ENCODE results near the gene POGK. TPM values are rescaled to one million over a fixed set of nuclear protein-coding genes. Genes with fewer than 3 reads are reported as not detected.

Gene POGK
- total and polyA plus RNA-seq, 9 of the 15 experiments (the other 6 are each of a cell fraction or from before 2014, with no cell fraction given) = 6.1 to 44.5 (median 24.3) TPM

- BruUV-seq (replicated peaks) = no TSS peak
- Histone ChIP-seq H3K4me1 (replicated peaks in 1 of 2; ENCODE audit: control insufficient read depth in 2 of 2, insufficient read depth in 2 of 2, low read length in 2 of 2) (peaks cover 0 to 8% of the 10 kb centered on the region in 2 experiments; a peak in 2 of 5 replicates), H3K36me3 (ENCODE audit: control insufficient read depth, insufficient read depth, low read length) (no peaks in the 10 kb centered on the region), H3K4me3 (no peak overlapping the region), H3K9me1 (ENCODE audit: control insufficient read depth, insufficient read depth, low read length) (no peaks in the 10 kb centered on the region), H2AFZ (ENCODE audit: low read depth, low read length) (no peak overlapping the region), H3K9ac (ENCODE audit: insufficient read depth in 1 of 2, low read depth in 2 of 2, low read length in 2 of 2) (no peak overlapping the region), H4K20me1 (replicated peaks; ENCODE audit: control insufficient read depth, insufficient read depth, low read length) (no peaks in the 10 kb centered on the region), H3K4me2 (ENCODE audit: insufficient read depth, low read length) (no peak overlapping the region), H3K9me3 (replicated peaks; ENCODE audit: control insufficient read depth, insufficient read depth, low read depth, low read length) (no peaks in the 10 kb centered on the region), H3K27me3 (ENCODE audit: control insufficient read depth in 2 of 2, insufficient read depth in 2 of 2, low read length in 2 of 2) (peaks cover 37 to 38% of the 10 kb centered on the region in 2 experiments), H3K79me2 (ENCODE audit: control insufficient read depth, insufficient read depth, low read length) (no peaks in the 10 kb centered on the region), H3K27ac (ENCODE audit: extremely low read depth, low read depth, low read length) (no peak overlapping the region)
- no peak for TF ChIP-seq MCM3 (IDR thresholded peaks at IDR 0.05)
- TF ChIP-seq FOXA1 (IDR thresholded peaks at IDR 0.05; ENCODE audit: borderline replicate concordance) = no peak
- TF ChIP-seq MYNN (IDR thresholded peaks at IDR 0.05) = peak; percentile 68; the same call in 1 of the 2 replicates
- no peak for TF ChIP-seq MYNN (CRISPR knock-in tag; IDR thresholded peaks at IDR 0.05)
- TF ChIP-seq ZSCAN32 (CRISPR knock-in tag; IDR thresholded peaks at IDR 0.05) = no peak
- TF ChIP-seq RFX1 (IDR thresholded peaks at IDR 0.05) = peak; percentile 89
- FAIRE-seq (no peak), DNase-seq (ENCODE audit: extremely low read depth in 1 of 4, low spot score in 3 of 4) (peak in 2 of 4 experiments; percentile 23 to 27), ATAC-seq (no peak)
- in situ Hi-C loops (cut with MboI) (loop anchor here (10.0 kb wide), 1 partner anchor 556 kb away; no protein-coding TSS in a partner anchor), intact Hi-C loops (cut with micrococcal nuclease) (no loop called here)
- 5% methylated on average over 4 of the region's 4 CpGs for WGBS (ENCODE audit: insufficient coverage, low coverage, missing lambda C conversion rate)
- ChIA-PET CTCF (ENCODE audit: low intra/inter-chr PET ratio) (interaction anchor here (0.6 kb wide), 1 partner anchor 1324 kb away, joined by 3 read pairs; no protein-coding TSS in a partner anchor), POLR2A (interaction anchor here (0.6 kb wide), 1 partner anchor 180 kb away, joined by 3 read pairs; no protein-coding TSS in a partner anchor)
Measured at GRCh38 chr1:166888373-166889111, 49.3 kb downstream of the POGK start.

GRCh38 chr1:166889776-166890175 is 50.5 kb downstream of the POGK start:
- no peak overlapping the region for H3K9ac ChIP-seq (ENCODE audit: insufficient read depth in 1 of 2, low read depth in 2 of 2, low read length in 2 of 2)
- no peaks in the 10 kb centered on the region for H3K9me3 ChIP-seq (replicated peaks; ENCODE audit: control insufficient read depth, insufficient read depth, low read depth, low read length)
- H3K4me3 ChIP-seq = no peak overlapping the region
- no peaks in the 10 kb centered on the region for H3K36me3 ChIP-seq (ENCODE audit: control insufficient read depth, insufficient read depth, low read length)
- no TSS peak for BruUV-seq (replicated peaks)
- FAIRE-seq (no peak), DNase-seq (ENCODE audit: extremely low read depth in 1 of 4, low spot score in 3 of 4) (no peak), ATAC-seq (no peak)
- intact Hi-C loops (cut with micrococcal nuclease) = no loop called here
- no peaks in the 10 kb centered on the region for H3K79me2 ChIP-seq (ENCODE audit: control insufficient read depth, insufficient read depth, low read length)
- no peak overlapping the region for H3K4me2 ChIP-seq (ENCODE audit: insufficient read depth, low read length)
- no peak for TF ChIP-seq SIN3A (IDR thresholded peaks at IDR 0.05; ENCODE audit: borderline replicate concordance in 2 of 2, control insufficient read depth in 1 of 2, low read depth in 2 of 2, low read length in 2 of 2)
- no peaks in the 10 kb centered on the region for H3K9me1 ChIP-seq (ENCODE audit: control insufficient read depth, insufficient read depth, low read length)
- H4K20me1 ChIP-seq (replicated peaks; ENCODE audit: control insufficient read depth, insufficient read depth, low read length) = no peaks in the 10 kb centered on the region
- ChIA-PET POLR2A (no interaction called here), CTCF (ENCODE audit: low intra/inter-chr PET ratio) (no interaction called here)
- peaks cover 28 to 30% of the 10 kb centered on the region in 2 experiments for H3K27me3 ChIP-seq (ENCODE audit: control insufficient read depth in 2 of 2, insufficient read depth in 2 of 2, low read length in 2 of 2)
- no peak overlapping the region for H2AFZ ChIP-seq (ENCODE audit: low read depth, low read length)
- in situ Hi-C loops (cut with MboI) = loop anchor here (10.0 kb wide), 1 partner anchor 555 kb away; no protein-coding TSS in a partner anchor
- no peaks in the 10 kb centered on the region for H3K4me1 ChIP-seq (replicated peaks in 1 of 2; ENCODE audit: control insufficient read depth in 2 of 2, insufficient read depth in 2 of 2, low read length in 2 of 2)
- no peak overlapping the region for H3K27ac ChIP-seq (ENCODE audit: extremely low read depth, low read depth, low read length)
